B cell (primary cell): Measurements from ENCODE around the gene DMAC2. TPM values are rescaled to one million over a fixed set of nuclear protein-coding genes. Genes with fewer than 3 reads are reported as not detected.

Source experiments
- ATAC-seq: fragments of 200-7000 bp; cut with Tn5 transposase; one replicate; pipeline ENCODE4 v1.10.0; 2021; ENCODE audit warnings: low read depth, mild to moderate bottlenecking, moderate number of reproducible peaks, moderate library complexity
- CTCF ChIA-PET: fragments of 350-600 bp; sonication (Branson Sonifier 250); formaldehyde crosslinking; loops from one replicate; lab custom pipeline; 2021; ENCODE audit warnings: antibody characterized with exemption, inconsistent platforms; lab: Charles Lee
- POLR2A ChIA-PET: fragments of 350-600 bp; sonication (Branson Sonifier 250); formaldehyde crosslinking; loops from one replicate; lab custom pipeline; 2021; ENCODE audit warnings: antibody characterized with exemption; lab: Charles Lee
- DNase-seq: peaks from one replicate; pipeline ENCODE4 v3.0.0; 2013
- H2AFZ ChIP-seq: 2 replicates; pipeline ENCODE4 v1.6.1; 2012; ENCODE audit warnings: mild to moderate bottlenecking, low read depth, low read length; ENCODE audit not compliant: insufficient read depth, poor library complexity, severe bottlenecking
- H3K27ac ChIP-seq, 2 donors: 1 replicate in 1 of 2; 2 replicates in 1 of 2; pipeline ENCODE4 v1.5.1; 2012 to 2013; ENCODE audit warnings: low read length in 2 of 2, mild to moderate bottlenecking in 2 of 2, moderate library complexity in 1 of 2
- H3K27me3 ChIP-seq, 4 experiments: fragments of 200-600 bp in 1 of 4; sonication (generic) in 1 of 4; replicated peaks in 1 of 4; 1 replicate in 2 of 4; 2 replicates in 2 of 4; pipeline versions ENCODE4 v1.6.1 to v1.7.0; 2013 to 2016; ENCODE audit warnings: low read length in 3 of 4, mild to moderate bottlenecking in 2 of 4, mixed read lengths in 1 of 4, moderate library complexity in 1 of 4; ENCODE audit not compliant: insufficient read depth in 4 of 4, control insufficient read depth in 3 of 4; ENCODE audit errors: control extremely low read depth in 1 of 4
- H3K36me3 ChIP-seq, 2 experiments: replicated peaks in 1 of 2; 1 replicate in 1 of 2; 2 replicates in 1 of 2; pipeline versions ENCODE4 v1.6.1 to v1.7.1; 2013; ENCODE audit warnings: low read length in 1 of 2; ENCODE audit not compliant: insufficient read depth in 2 of 2, control insufficient read depth in 1 of 2; ENCODE audit errors: control extremely low read depth in 1 of 2, extremely low read depth in 1 of 2
- H3K4me1 ChIP-seq, 2 donors: fragments of 200-600 bp in 1 of 2; sonication (generic) in 1 of 2; 1 replicate in 1 of 2; 2 replicates in 1 of 2; pipeline versions ENCODE4 v1.5.1 to v1.6.1; 2013 to 2017; ENCODE audit warnings: low read length in 2 of 2; ENCODE audit not compliant: control insufficient read depth in 2 of 2, insufficient read depth in 2 of 2
- H3K4me2 ChIP-seq: replicated peaks from 2 replicates; pipeline ENCODE3; 2012; ENCODE audit warnings: mild to moderate bottlenecking, low read depth, low read length; ENCODE audit not compliant: poor library complexity, severe bottlenecking
- H3K4me3 ChIP-seq, 5 experiments: fragments of 200-600 bp in 1 of 5; sonication (generic) in 1 of 5; 1 replicate in 3 of 5; 2 replicates in 2 of 5; pipeline versions ENCODE4 v1.5.1 to v1.7.0; 2011 to 2016; ENCODE audit warnings: low read length in 4 of 5, mild to moderate bottlenecking in 4 of 5, low read depth in 2 of 5, control low read depth in 1 of 5, moderate library complexity in 1 of 5; ENCODE audit not compliant: insufficient read depth in 1 of 5; ENCODE audit errors: control extremely low read depth in 1 of 5, extremely low read depth in 1 of 5
- H3K79me2 ChIP-seq: fragments of 200-600 bp; sonication (generic); one replicate; pipeline ENCODE4 v1.6.0; 2016; ENCODE audit warnings: low read length; ENCODE audit not compliant: control insufficient read depth, insufficient read depth
- H3K9ac ChIP-seq: fragments of 200-600 bp; sonication (generic); 2 replicates; pipeline ENCODE4 v1.6.1; 2017; ENCODE audit warnings: mild to moderate bottlenecking, low read length, moderate library complexity
- H3K9me3 ChIP-seq, 3 donors: one replicate each; pipeline versions ENCODE4 v1.6.1 to v1.7.1; 2013; ENCODE audit warnings: low read length in 2 of 3; ENCODE audit not compliant: control insufficient read depth in 2 of 3, insufficient read depth in 1 of 3; ENCODE audit errors: control extremely low read depth in 1 of 3
- H4K20me1 ChIP-seq: 2 replicates; pipeline ENCODE4 v1.6.0; 2012; ENCODE audit warnings: mild to moderate bottlenecking, low read length; ENCODE audit not compliant: insufficient read depth, control insufficient read depth, poor library complexity, severe bottlenecking
- H3K27ac Mint-ChIP-seq: one replicate; pipeline ENCODE4 v1.8.0; 2021; ENCODE audit warnings: mixed read lengths
- H3K27me3 Mint-ChIP-seq: one replicate; pipeline ENCODE4 v1.8.0; 2021; ENCODE audit warnings: mixed read lengths
- H3K4me1 Mint-ChIP-seq: one replicate; pipeline ENCODE4 v1.8.0; 2021; ENCODE audit warnings: mixed read lengths
- H3K4me3 Mint-ChIP-seq: one replicate; pipeline ENCODE4 v1.8.0; 2021; ENCODE audit warnings: mixed read lengths
- H3K9me3 Mint-ChIP-seq: one replicate; pipeline ENCODE4 v1.8.0; 2022; ENCODE audit warnings: mixed read lengths; ENCODE audit not compliant: insufficient read depth
- CTCF ChIP-seq: fragments of 200-600 bp; IDR thresholded peaks from one replicate; pipeline ENCODE4 v1.8.0; 2022; ENCODE audit warnings: antibody characterized with exemption, mild to moderate bottlenecking
- EZH2 ChIP-seq: IDR thresholded peaks from 2 replicates; pipeline ENCODE4 v1.6.1; 2012; ENCODE audit warnings: borderline replicate concordance, low read depth, mild to moderate bottlenecking, moderate library complexity, low read length; ENCODE audit not compliant: insufficient read depth, poor library complexity, severe bottlenecking
- WGBS: methylation state at CpG from one replicate; pipeline ENCODE4 v1.1.5; 2013; ENCODE audit warnings: missing lambda C conversion rate; ENCODE audit not compliant: insufficient coverage; 5-methylcytosine and 5-hydroxymethylcytosine counted together
- intact Hi-C: fragments of 100-400 bp; cut with micrococcal nuclease; formaldehyde crosslinking; loops from one replicate; pipeline ENCODE4 v1.10.0; 2022
- polyA plus RNA-seq: library from polyadenylated mRNA; depleted of rRNA; stranded (reverse); fragments of >200 nt; gene quantifications from 2 replicates; pipeline ENCODE4 v1.2.3, GENCODE V29; 2012
- total RNA-seq, 2 donors: library from RNA; stranded (reverse); fragments of 120-200 nt in 1 of 2; gene quantifications; 1 replicate in 1 of 2; 2 replicates in 1 of 2; pipeline versions ENCODE4 v1.2.3 to v1.2.4, GENCODE V29; 2013 to 2022

DMAC2 gene
- total and polyA plus RNA-seq, 2 donors (not counting 1 experiment from before 2014, with no cell fraction given): 31.8 to 41.7 TPM

- H3K27me3 Mint-ChIP-seq: no peaks in the 10 kb centered on the region
- Histone ChIP-seq H3K27ac (no peak overlapping the region), H3K79me2 (peaks cover 29% of the 10 kb centered on the region), H3K4me3 (no peak overlapping the region), H4K20me1 (no peaks in the 10 kb centered on the region), H3K4me2 (no peak overlapping the region), H2AFZ (no peak overlapping the region), H3K9me3 (no peaks in the 10 kb centered on the region), H3K4me1 (peaks cover 12 to 15% of the 10 kb centered on the region in 2 donors), H3K36me3 (peaks cover 0 to 49% of the 10 kb centered on the region in 2 experiments), H3K27me3 (no peaks in the 10 kb centered on the region), H3K9ac (no peak overlapping the region)
- no peak for ATAC-seq
- H3K4me1 Mint-ChIP-seq: peaks cover 13% of the 10 kb centered on the region
- H3K27ac Mint-ChIP-seq: no peak overlapping the region
- no peaks in the 10 kb centered on the region for H3K9me3 Mint-ChIP-seq
- TF ChIP-seq CTCF: no peak
- TF ChIP-seq EZH2: no peak
- ChIA-PET POLR2A (no interaction called here), CTCF (no interaction called here)
- intact Hi-C loops: no loop called here
- DNase-seq: no peak
- no peak overlapping the region for H3K4me3 Mint-ChIP-seq
- 86% methylated on average over 2 of the region's 11 CpGs for WGBS
Observed at GRCh38 chr19:41391618-41392017, 48.1 kb downstream of the DMAC2 start.

- Mint-ChIP-seq H3K4me3 (no peak overlapping the region), H3K27me3 (no peaks in the 10 kb centered on the region), H3K27ac (no peak overlapping the region), H3K4me1 (no peaks in the 10 kb centered on the region), H3K9me3 (no peaks in the 10 kb centered on the region)
- Histone ChIP-seq H3K4me3 (no peak overlapping the region), H3K9me3 (no peaks in the 10 kb centered on the region), H3K27ac (no peak overlapping the region), H3K4me1 (no peaks in the 10 kb centered on the region), H3K9ac (no peak overlapping the region), H2AFZ (no peak overlapping the region), H3K36me3 (peaks cover 0 to 43% of the 10 kb centered on the region in 2 experiments), H3K27me3 (no peaks in the 10 kb centered on the region), H3K79me2 (no peaks in the 10 kb centered on the region), H3K4me2 (no peak overlapping the region), H4K20me1 (no peaks in the 10 kb centered on the region)
- WGBS: 99% methylated on average over 11 of the region's 13 CpGs
- TF ChIP-seq EZH2 (no peak), CTCF (no peak)
- ATAC-seq: no peak
- intact Hi-C loops: no loop called here
- POLR2A ChIA-PET: no interaction called here
- DNase-seq: no peak
- CTCF ChIA-PET: interaction anchor here (0.5 to 0.6 kb wide), 2 partner anchors 62 to 131 kb away, joined by 3 read pairs; no protein-coding TSS in a partner anchor
Observed at GRCh38 chr19:41386442-41386841, 53.3 kb downstream of the DMAC2 start.
